Measurements from ENCODE around the gene GTF2IRD1.
"Not testable (repeated sequence)": the region's sequence is repeated elsewhere in the genome, so short reads cannot be mapped to it uniquely, and the experiment has no call there.

GTF2IRD1 gene

GRCh38 chr7:74599244-74599643 is 145.5 kb downstream of the GTF2IRD1 start:
- no peak for DNase-seq (ENCODE audit: low read depth)

- DNase-seq (ENCODE audit: low read depth), result no peak
Measured at GRCh38 chr7:74604326-74605020, 150.8 kb downstream of the GTF2IRD1 start.

- DNase-seq (ENCODE audit: low read depth), result no peak
Measured at GRCh38 chr7:74606101-74606908, 152.6 kb downstream of the GTF2IRD1 start.

- DNase-seq (ENCODE audit: low read depth), result no peak
Measured at GRCh38 chr7:74606909-74607510, 153.3 kb downstream of the GTF2IRD1 start.

- no peak for DNase-seq (ENCODE audit: low read depth)
Measured at GRCh38 chr7:74612015-74612829, 158.5 kb downstream of the GTF2IRD1 start.

- no peak for DNase-seq (ENCODE audit: low read depth)
Measured at GRCh38 chr7:74615933-74616780, 162.5 kb downstream of the GTF2IRD1 start.

GRCh38 chr7:74617180-74617744 is 163.6 kb downstream of the GTF2IRD1 start:
- no peak for DNase-seq (ENCODE audit: low read depth)

- no peak for DNase-seq (ENCODE audit: low read depth)
Measured at GRCh38 chr7:74619235-74619860, 165.6 kb downstream of the GTF2IRD1 start.

GRCh38 chr7:74622228-74622749 is 168.6 kb downstream of the GTF2IRD1 start:
- DNase-seq (ENCODE audit: low read depth), result no peak

GRCh38 chr7:74623135-74623534 is 169.4 kb downstream of the GTF2IRD1 start:
- no peak for DNase-seq (ENCODE audit: low read depth)

GRCh38 chr7:74625446-74625845 is 171.7 kb downstream of the GTF2IRD1 start:
- DNase-seq (ENCODE audit: low read depth), result peak; percentile 19

GRCh38 chr7:74627661-74628411 is 174.1 kb downstream of the GTF2IRD1 start:
- DNase-seq (ENCODE audit: low read depth), result no peak

- DNase-seq (ENCODE audit: low read depth), result no peak
Measured at GRCh38 chr7:74632505-74632904, 178.8 kb downstream of the GTF2IRD1 start.

GRCh38 chr7:74633451-74633921 is 179.8 kb downstream of the GTF2IRD1 start:
- no peak for DNase-seq (ENCODE audit: low read depth)

- DNase-seq (ENCODE audit: low read depth), result no peak
Measured at GRCh38 chr7:74637745-74638144, 184.0 kb downstream of the GTF2IRD1 start.

GRCh38 chr7:74650055-74650454 is 196.3 kb downstream of the GTF2IRD1 start:
- not testable (repeated sequence) for DNase-seq (ENCODE audit: low read depth)

GRCh38 chr7:74650493-74651132 is 196.9 kb downstream of the GTF2IRD1 start:
- DNase-seq (ENCODE audit: low read depth), result not testable (repeated sequence)

- not testable (repeated sequence) for DNase-seq (ENCODE audit: low read depth)
Measured at GRCh38 chr7:74651133-74651504, 197.4 kb downstream of the GTF2IRD1 start.
